Epithelial cell of esophagus (primary cell): ENCODE data around the gene ANKDD1B.
A peak's percentile ranks its signal among the peaks of the same experiment; 100 is the strongest.

ENCODE experiments used
- DNase-seq: peaks from one replicate; pipeline ENCODE4 v3.0.0; 2010; ENCODE audit warnings: low read depth
- H3K4me3 ChIP-seq: 2 replicates; pipeline ENCODE4 v1.5.1; 2011; ENCODE audit warnings: mild to moderate bottlenecking, low read length, control low read depth
- TF ChIP-seq, protein P1 (sequence below): IDR thresholded peaks from 2 replicates; pipeline ENCODE4 v1.5.1; 2011; ENCODE audit warnings: low read depth, mild to moderate bottlenecking, low read length, control low read depth, inconsistent platforms; ENCODE audit not compliant: insufficient read depth; ENCODE audit errors: missing control alignments

ANKDD1B gene

DNA sequence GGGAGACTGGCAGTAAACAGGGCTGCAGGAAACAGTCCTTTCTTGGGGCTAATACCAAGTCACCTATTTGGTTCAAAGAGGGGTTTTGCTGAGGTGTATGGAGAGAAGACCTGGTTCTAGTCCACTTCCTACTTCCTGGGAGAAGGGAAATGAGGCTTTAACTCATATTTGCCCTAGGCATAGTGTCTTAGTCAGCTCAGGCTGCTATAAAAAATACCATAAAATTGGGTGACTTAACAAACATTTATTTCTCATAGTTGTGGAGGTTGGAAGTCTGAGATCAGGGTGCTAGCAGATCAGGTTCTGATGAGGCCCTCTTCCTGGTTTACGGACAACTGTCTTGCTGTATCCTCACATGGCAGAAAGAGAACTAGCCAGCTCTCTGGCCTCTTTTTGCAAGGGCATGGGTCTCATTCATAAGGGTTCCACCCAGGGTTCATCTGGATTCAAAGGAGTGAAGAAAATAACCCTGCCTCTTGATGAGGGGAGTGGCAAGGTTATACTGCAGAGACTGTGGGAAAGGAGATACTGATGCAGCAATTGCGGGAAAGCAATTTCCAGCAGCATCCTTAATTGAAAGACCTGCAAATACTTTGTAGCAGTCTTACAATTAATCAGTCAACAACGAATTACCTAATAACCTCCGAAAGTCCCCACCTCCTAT lies 40.5 kb downstream of the ANKDD1B start:
- peak; percentile 18 for DNase-seq
- no peak overlapping the region for H3K4me3 ChIP-seq
- TF ChIP-seq, protein P1, sequence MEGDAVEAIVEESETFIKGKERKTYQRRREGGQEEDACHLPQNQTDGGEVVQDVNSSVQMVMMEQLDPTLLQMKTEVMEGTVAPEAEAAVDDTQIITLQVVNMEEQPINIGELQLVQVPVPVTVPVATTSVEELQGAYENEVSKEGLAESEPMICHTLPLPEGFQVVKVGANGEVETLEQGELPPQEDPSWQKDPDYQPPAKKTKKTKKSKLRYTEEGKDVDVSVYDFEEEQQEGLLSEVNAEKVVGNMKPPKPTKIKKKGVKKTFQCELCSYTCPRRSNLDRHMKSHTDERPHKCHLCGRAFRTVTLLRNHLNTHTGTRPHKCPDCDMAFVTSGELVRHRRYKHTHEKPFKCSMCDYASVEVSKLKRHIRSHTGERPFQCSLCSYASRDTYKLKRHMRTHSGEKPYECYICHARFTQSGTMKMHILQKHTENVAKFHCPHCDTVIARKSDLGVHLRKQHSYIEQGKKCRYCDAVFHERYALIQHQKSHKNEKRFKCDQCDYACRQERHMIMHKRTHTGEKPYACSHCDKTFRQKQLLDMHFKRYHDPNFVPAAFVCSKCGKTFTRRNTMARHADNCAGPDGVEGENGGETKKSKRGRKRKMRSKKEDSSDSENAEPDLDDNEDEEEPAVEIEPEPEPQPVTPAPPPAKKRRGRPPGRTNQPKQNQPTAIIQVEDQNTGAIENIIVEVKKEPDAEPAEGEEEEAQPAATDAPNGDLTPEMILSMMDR, result no peak

DNA sequence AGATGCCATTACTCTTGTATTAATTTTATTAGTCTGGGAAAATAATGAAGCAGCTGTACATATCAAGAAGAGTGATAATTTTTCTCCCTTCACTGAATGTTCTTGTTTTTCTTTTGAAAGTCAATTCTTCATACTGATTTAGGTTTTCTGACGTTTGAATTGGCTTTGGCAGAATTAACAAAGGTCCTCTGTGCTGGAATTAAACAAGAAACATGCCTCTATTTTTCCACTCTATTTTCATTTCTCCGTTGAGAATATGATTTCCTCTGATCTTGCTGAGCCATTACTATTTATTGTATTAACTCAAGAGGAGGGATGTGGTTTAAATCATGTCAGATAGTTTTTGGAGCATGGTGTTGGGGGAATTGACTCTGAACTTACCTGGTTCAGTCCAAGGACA lies 42.3 kb downstream of the ANKDD1B start:
- no peak overlapping the region for H3K4me3 ChIP-seq
- TF ChIP-seq, protein P1, result no peak
- DNase-seq, result no peak

DNA sequence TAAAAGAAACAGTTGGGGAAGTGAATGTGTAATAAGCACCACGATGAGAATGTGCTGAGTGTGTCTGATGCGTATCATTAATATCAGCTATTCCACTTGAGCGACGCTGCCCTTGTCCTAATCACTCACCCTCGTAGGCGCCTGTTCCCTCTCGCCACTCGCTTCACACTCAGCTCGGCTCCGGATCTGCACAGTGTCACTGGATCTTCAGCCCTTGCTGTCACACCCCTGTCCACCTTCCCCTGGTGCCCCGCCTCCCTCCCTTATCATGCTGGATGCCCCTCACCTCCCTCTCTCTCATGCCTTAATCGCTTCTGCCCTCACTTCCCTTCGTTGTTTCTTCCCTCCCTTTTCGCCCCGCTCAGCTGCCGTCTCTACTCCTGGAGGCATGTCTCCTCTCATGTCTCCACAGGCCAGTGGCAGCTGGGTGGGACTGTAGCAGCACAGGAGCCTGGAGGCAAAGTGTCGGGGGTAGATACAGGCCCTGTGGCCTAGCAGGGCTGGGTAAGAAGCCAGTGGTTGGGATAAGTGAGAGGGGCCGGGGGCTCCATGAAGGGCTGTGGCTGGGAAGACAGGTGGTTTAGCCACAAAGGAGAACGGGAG lies 43.5 kb downstream of the ANKDD1B start:
- TF ChIP-seq, protein P1, result no peak

DNA sequence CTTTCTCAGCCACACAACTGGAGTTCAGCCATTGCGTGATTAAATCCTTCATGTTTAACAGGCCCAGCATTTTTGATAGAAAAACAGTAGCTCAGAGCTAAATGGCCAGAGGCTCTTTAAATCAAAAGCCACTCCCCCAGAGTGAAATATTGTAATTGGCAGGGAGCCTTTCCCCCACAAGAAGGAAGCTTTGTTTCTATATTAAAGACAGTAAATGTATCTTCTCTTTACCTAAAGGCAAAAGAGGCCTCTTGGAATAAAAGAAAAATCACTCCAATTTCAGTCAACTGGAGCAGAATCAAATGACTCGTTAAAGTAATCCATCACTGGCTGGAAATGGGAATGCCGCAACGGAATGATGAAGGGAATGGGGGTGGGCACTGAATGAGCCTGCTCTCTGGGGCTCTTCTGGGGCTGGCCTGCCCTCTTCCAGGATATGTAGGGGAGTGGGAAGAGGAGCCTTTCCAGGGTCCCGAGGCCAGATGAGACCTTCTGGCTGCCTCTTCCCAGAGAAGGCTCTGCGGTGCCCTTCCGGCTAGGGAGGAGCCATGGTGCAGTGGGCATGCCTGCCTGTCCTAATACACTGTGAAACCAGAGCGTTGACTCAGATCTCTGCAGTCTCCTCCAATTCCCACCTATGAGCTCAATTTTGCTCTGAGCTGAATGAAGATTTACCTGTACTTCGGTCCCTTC lies 45.2 kb downstream of the ANKDD1B start:
- DNase-seq, result peak; percentile 80
- TF ChIP-seq, protein P1, result no peak

More for the DNA sequence above, 43.5 kb downstream of the ANKDD1B start:
- no peak for DNase-seq
- no peak overlapping the region for H3K4me3 ChIP-seq

DNA sequence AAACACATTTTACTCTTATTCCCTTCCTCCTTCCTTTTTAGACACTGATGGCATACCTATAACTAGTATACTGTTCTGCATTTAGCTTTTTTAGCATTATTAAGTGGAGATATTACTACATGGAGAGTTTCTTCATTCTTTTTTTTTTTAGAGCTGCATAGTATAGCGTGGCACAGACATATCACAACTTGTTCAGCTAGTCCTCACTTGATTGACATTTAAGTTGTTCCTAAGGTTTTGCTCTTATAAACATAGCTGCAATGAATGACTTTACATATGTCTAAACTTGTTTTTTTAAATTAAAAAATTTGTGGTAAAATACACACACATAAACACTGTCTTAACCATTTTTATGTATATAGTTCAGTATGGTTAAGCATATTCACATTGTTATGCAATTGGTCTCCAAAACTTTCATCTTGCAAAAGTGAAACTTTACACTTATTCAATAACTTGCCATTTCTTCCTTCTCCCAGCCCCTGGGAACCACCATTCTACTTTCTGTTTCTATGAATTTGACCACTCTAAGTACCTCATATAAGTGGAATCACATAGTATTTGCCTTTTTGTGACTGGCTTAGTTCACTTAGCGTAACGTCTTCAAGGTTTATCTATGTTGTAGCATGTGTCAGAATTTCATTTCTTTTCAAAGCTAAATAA lies 48.7 kb downstream of the ANKDD1B start:
- H3K4me3 ChIP-seq, result no peak overlapping the region
- DNase-seq, result peak; percentile 58
- TF ChIP-seq, protein P1, result no peak

More for the DNA sequence above, 45.2 kb downstream of the ANKDD1B start:
- H3K4me3 ChIP-seq, result peak overlapping the region; percentile 51

DNA sequence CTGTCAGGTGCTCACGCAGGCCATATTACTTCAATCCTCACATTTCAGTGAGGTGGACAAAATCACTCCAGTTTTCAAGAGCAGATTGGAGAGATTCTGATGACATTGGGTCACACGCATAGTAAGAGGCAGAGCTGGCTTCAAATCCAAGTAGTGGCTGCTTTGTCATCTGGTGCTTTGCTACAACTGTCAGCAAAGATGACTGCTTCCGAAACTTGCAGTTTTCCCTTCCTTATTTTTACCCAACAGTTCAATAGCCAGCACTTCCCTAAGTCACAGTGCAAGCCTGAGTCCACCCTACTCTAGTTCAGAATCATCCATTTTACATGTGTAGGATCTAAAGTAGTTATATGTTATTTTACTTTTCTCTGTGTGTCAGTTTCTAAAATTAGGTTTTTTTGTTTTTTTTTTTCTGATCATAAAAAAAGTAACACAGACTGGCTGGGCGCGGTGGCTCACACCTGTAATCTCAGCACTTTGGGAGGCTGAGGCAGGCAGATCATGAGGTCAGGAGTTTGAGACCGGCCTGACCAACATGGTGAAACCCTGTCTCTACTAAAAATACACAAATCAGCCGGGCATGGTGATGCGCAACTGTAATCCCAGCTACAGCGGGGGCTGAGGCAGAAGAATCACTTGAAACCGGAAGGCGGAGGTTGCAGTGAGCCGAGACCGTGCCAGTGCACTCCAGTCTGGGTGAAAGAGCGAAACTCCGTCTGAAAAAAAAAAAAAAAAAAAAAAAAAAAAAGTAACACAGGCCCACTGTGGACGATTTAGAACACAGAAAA lies 49.6 kb downstream of the ANKDD1B start:
- DNase-seq, result no peak
- TF ChIP-seq, protein P1, result no peak
- no peak overlapping the region for H3K4me3 ChIP-seq
